Activated CD4-positive, alpha-beta memory T cell treated with anti-CD3 and anti-CD28 coated beads, Interleukin-2, amount 10 ng/mL, durations not matched to agents 7 days and 5 days (primary cell): ENCODE data around the gene TULP1. TPM values are rescaled to one million over a fixed set of nuclear protein-coding genes. Genes with fewer than 3 reads are reported as not detected.
"Not testable (repeated sequence)": the region's sequence is repeated elsewhere in the genome, so short reads cannot be mapped to it uniquely, and the experiment has no call there.

Experiments
- CTCF ChIA-PET: fragments of 350-600 bp; sonication (Branson Sonifier 250); formaldehyde crosslinking; loops from one replicate; lab custom pipeline; 2021; ENCODE audit warnings: antibody characterized with exemption, inconsistent platforms; lab: Charles Lee
- POLR2A ChIA-PET: fragments of 350-600 bp; sonication (Branson Sonifier 250); formaldehyde crosslinking; loops from one replicate; lab custom pipeline; 2021; ENCODE audit warnings: antibody characterized with exemption; lab: Charles Lee
- DNase-seq: peaks from one replicate; pipeline ENCODE4 v3.0.0-alpha.2; 2020
- H3K27ac Mint-ChIP-seq: one replicate; pipeline ENCODE4 v1.8.0; 2021; ENCODE audit warnings: mild to moderate bottlenecking, mixed read lengths
- H3K27me3 Mint-ChIP-seq: one replicate; pipeline ENCODE4 v1.8.0; 2021; ENCODE audit warnings: mixed read lengths
- H3K36me3 Mint-ChIP-seq: one replicate; pipeline ENCODE4 v1.8.0; 2021; ENCODE audit warnings: low read depth, mixed read lengths
- H3K4me1 Mint-ChIP-seq: one replicate; pipeline ENCODE4 v1.8.0; 2021; ENCODE audit warnings: mixed read lengths
- H3K4me3 Mint-ChIP-seq: one replicate; pipeline ENCODE4 v1.8.0; 2021; ENCODE audit warnings: mild to moderate bottlenecking, mixed read lengths
- H3K9me3 Mint-ChIP-seq: one replicate; pipeline ENCODE4 v1.8.0; 2021; ENCODE audit warnings: mixed read lengths
- total RNA-seq, 2 experiments: library from RNA; stranded (reverse); gene quantifications; one replicate each; pipeline ENCODE4 v1.2.3, GENCODE V29; 2021

Gene TULP1
- total RNA-seq, 2 experiments from 2014 or later: not detected

DNA sequence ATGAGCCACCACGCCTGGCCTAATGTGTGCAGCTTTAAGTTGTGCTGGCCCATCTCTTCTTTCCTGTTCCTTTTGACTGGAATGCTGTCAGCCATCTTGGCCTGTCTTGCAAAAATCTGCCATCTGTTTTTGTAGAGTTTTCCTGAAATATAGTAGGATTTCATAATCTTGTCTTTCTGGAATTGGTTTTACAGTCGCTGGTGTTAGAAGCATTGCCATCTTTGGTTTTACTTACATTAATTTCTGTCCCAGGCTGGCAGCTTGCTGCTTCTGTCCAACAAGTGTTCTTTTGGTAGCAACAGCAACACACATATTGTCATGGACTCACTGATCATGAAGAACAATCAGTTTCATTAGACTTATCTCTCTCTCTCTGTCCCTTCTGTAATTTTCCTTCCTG is 29.1 kb upstream of the TULP1 start:
- H3K4me3 Mint-ChIP-seq: no peak overlapping the region
- H3K27me3 Mint-ChIP-seq: no peaks in the 10 kb centered on the region
- ChIA-PET POLR2A (no interaction called here), CTCF (interaction anchor here (1.2 to 2.6 kb wide), 3 partner anchors 10 to 133 kb away, joined by 3 to 13 read pairs (median 13); no protein-coding TSS in a partner anchor)
- H3K27ac Mint-ChIP-seq: no peak overlapping the region
- H3K4me1 Mint-ChIP-seq: no peaks in the 10 kb centered on the region
- H3K36me3 Mint-ChIP-seq: no peaks in the 10 kb centered on the region
- no peak for DNase-seq
- H3K9me3 Mint-ChIP-seq: no peaks in the 10 kb centered on the region

DNA sequence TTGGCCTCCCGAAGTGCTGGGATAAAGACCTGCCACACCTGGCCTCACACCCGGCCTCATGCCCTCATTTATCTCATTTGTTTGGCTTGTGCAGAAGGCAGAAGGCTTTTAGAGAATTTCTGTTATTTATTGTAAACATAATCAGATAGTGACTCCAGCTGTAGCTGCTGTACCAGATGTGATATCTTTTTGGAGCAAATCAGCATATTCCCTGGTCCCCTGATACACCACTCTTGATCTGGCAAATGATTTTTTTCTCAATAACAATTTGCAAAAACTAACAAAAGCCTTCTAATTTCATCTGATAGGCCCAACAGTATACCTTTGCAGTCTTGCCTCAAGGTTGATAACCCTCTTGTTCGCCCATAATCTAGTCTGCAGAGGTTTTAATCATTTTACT is 26.5 kb upstream of the TULP1 start:
- POLR2A ChIA-PET: no interaction called here
- Mint-ChIP-seq H3K4me3 (no peak overlapping the region), H3K9me3 (no peaks in the 10 kb centered on the region)

DNA sequence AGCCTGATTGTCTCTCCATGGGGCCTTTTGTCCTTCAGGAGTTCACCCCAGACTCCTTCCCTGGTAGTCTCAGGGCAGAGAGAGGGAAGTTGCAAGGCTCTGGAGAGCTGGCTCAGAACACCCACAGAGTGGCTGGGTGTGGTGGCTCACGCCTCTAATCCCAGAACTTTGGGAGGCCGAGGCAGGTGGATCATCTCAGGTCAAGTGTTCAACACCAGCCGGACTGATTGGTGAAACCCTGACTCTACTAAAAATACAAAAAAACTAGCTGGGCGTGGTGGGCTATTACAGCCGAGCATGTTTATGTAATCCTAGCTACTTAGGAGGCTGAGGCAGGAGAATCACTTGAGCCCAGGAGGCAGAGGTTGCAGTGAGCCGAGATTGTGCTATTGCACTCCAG is 23.2 kb upstream of the TULP1 start:
- DNase-seq, H3K4me1 Mint-ChIP-seq, POLR2A ChIA-PET, H3K9me3 Mint-ChIP-seq, H3K27ac Mint-ChIP-seq, H3K36me3 Mint-ChIP-seq, H3K4me3 Mint-ChIP-seq: not testable (repeated sequence)
- H3K27me3 Mint-ChIP-seq: peaks cover 13% of the 10 kb centered on the region
- CTCF ChIA-PET: interaction anchor here (1.2 to 1.4 kb wide), 2 partner anchors 13 kb away, joined by 3 to 7 read pairs; no protein-coding TSS in a partner anchor

More for the DNA sequence above, 26.5 kb upstream of the TULP1 start:
- H3K4me1 Mint-ChIP-seq: no peaks in the 10 kb centered on the region
- no peaks in the 10 kb centered on the region for H3K36me3 Mint-ChIP-seq
- CTCF ChIA-PET: interaction anchor here (0.7 to 1.0 kb wide), 2 partner anchors 9 to 153 kb away, joined by 3 to 4 read pairs; no protein-coding TSS in a partner anchor
- no peak for DNase-seq
- H3K27ac Mint-ChIP-seq: no peak overlapping the region
- H3K27me3 Mint-ChIP-seq: peaks cover 9% of the 10 kb centered on the region

GRCh38 chr6:35534407-35535170 is 21.9 kb upstream of the TULP1 start:
- POLR2A ChIA-PET: interaction anchor here (1.2 kb wide), 1 partner anchor 220 kb away, joined by 4 read pairs; no protein-coding TSS in a partner anchor
- no peaks in the 10 kb centered on the region for H3K36me3 Mint-ChIP-seq
- no peaks in the 10 kb centered on the region for H3K9me3 Mint-ChIP-seq
- no peak overlapping the region for H3K27ac Mint-ChIP-seq
- peaks cover 13% of the 10 kb centered on the region for H3K27me3 Mint-ChIP-seq
- CTCF ChIA-PET: no interaction called here
- H3K4me3 Mint-ChIP-seq: no peak overlapping the region
- DNase-seq: no peak
- H3K4me1 Mint-ChIP-seq: no peaks in the 10 kb centered on the region

- no peak overlapping the region for H3K4me3 Mint-ChIP-seq
- H3K4me1 Mint-ChIP-seq: no peaks in the 10 kb centered on the region
- no peaks in the 10 kb centered on the region for H3K9me3 Mint-ChIP-seq
- POLR2A ChIA-PET: interaction anchor here (1.2 kb wide), 1 partner anchor 221 kb away, joined by 4 read pairs; no protein-coding TSS in a partner anchor
- no peak for DNase-seq
- H3K27ac Mint-ChIP-seq: no peak overlapping the region
- H3K36me3 Mint-ChIP-seq: no peaks in the 10 kb centered on the region
- H3K27me3 Mint-ChIP-seq: peaks cover 13% of the 10 kb centered on the region
- CTCF ChIA-PET: no interaction called here
Measured at GRCh38 chr6:35533981-35534380, 21.3 kb upstream of the TULP1 start.

GRCh38 chr6:35532126-35532525 is 19.4 kb upstream of the TULP1 start:
- Mint-ChIP-seq H3K27me3 (peaks cover 19% of the 10 kb centered on the region), H3K4me3 (no peak overlapping the region), H3K36me3 (no peaks in the 10 kb centered on the region), H3K9me3 (no peaks in the 10 kb centered on the region), H3K4me1 (no peaks in the 10 kb centered on the region), H3K27ac (no peak overlapping the region)
- ChIA-PET POLR2A (no interaction called here), CTCF (interaction anchor here (1.3 to 1.5 kb wide), 2 partner anchors 10 to 20 kb away, joined by 4 to 10 read pairs; no protein-coding TSS in a partner anchor)
- no peak for DNase-seq

- H3K27me3 Mint-ChIP-seq: peaks cover 8% of the 10 kb centered on the region
- H3K9me3 Mint-ChIP-seq: no peaks in the 10 kb centered on the region
- H3K4me3 Mint-ChIP-seq: no peak overlapping the region
- POLR2A ChIA-PET: no interaction called here
- H3K27ac Mint-ChIP-seq: no peak overlapping the region
- CTCF ChIA-PET: interaction anchor here (1.0 to 5.2 kb wide), 7 partner anchors 17 to 212 kb away, joined by 3 to 55 read pairs (median 4); partner anchors contain the start of genes ARMC12 and RPL10A
- H3K4me1 Mint-ChIP-seq: peaks cover 22% of the 10 kb centered on the region
- no peak for DNase-seq
- no peaks in the 10 kb centered on the region for H3K36me3 Mint-ChIP-seq
Measured at GRCh38 chr6:35524380-35525020, 11.8 kb upstream of the TULP1 start.

GRCh38 chr6:35522660-35523658 is 10.3 kb upstream of the TULP1 start:
- Mint-ChIP-seq H3K36me3 (no peaks in the 10 kb centered on the region), H3K4me3 (peak overlapping the region; percentile 55), H3K27me3 (peaks cover 8% of the 10 kb centered on the region), H3K27ac (peak overlapping the region; percentile 72), H3K4me1 (peaks cover 22% of the 10 kb centered on the region), H3K9me3 (no peaks in the 10 kb centered on the region)
- ChIA-PET CTCF (interaction anchor here (0.5 to 5.2 kb wide), 42 partner anchors 8 to 236 kb away, joined by 3 to 55 read pairs (median 3); partner anchors contain the start of genes ARMC12, RPL10A and TULP1), POLR2A (interaction anchor here (0.9 to 1.3 kb wide), 6 partner anchors 49 to 228 kb away, joined by 3 read pairs; partner anchors contain the start of gene RPL10A)
- peak; percentile 80 for DNase-seq

- Mint-ChIP-seq H3K4me1 (peaks cover 22% of the 10 kb centered on the region), H3K27ac (no peak overlapping the region), H3K4me3 (no peak overlapping the region), H3K9me3 (no peaks in the 10 kb centered on the region), H3K27me3 (peaks cover 4% of the 10 kb centered on the region), H3K36me3 (no peaks in the 10 kb centered on the region)
- no peak for DNase-seq
- ChIA-PET POLR2A (interaction anchor here (0.9 to 1.3 kb wide), 3 partner anchors 48 to 227 kb away, joined by 3 read pairs; no protein-coding TSS in a partner anchor), CTCF (interaction anchor here (0.5 to 5.2 kb wide), 31 partner anchors 7 to 237 kb away, joined by 3 to 55 read pairs (median 4); partner anchors contain the start of genes ARMC12, RPL10A and TULP1)
Measured at GRCh38 chr6:35522151-35522550, 9.5 kb upstream of the TULP1 start.

GRCh38 chr6:35521235-35521634 is 8.5 kb upstream of the TULP1 start:
- POLR2A ChIA-PET: interaction anchor here (1.2 kb wide), 1 partner anchor 80 kb away, joined by 3 read pairs; no protein-coding TSS in a partner anchor
- H3K4me1 Mint-ChIP-seq: peaks cover 22% of the 10 kb centered on the region
- H3K27ac Mint-ChIP-seq: no peak overlapping the region

GRCh38 chr6:35519313-35520015 is 6.8 kb upstream of the TULP1 start:
- CTCF ChIA-PET: no interaction called here
- POLR2A ChIA-PET: no interaction called here
- Mint-ChIP-seq H3K27me3 (peaks cover 2% of the 10 kb centered on the region), H3K9me3 (no peaks in the 10 kb centered on the region), H3K27ac (no peak overlapping the region), H3K36me3 (no peaks in the 10 kb centered on the region), H3K4me1 (peaks cover 20% of the 10 kb centered on the region), H3K4me3 (no peak overlapping the region)
- DNase-seq: no peak

More at GRCh38 chr6:35521235-35521634, 8.5 kb upstream of the TULP1 start:
- H3K9me3 Mint-ChIP-seq: no peaks in the 10 kb centered on the region
- peaks cover 2% of the 10 kb centered on the region for H3K27me3 Mint-ChIP-seq
- DNase-seq: no peak
- no peaks in the 10 kb centered on the region for H3K36me3 Mint-ChIP-seq
- CTCF ChIA-PET: interaction anchor here (0.6 to 5.2 kb wide), 8 partner anchors 12 to 215 kb away, joined by 3 to 55 read pairs (median 8); partner anchors contain the start of genes ARMC12 and RPL10A
- no peak overlapping the region for H3K4me3 Mint-ChIP-seq
